ENCODE measurements around the gene ST3GAL3.

ST3GAL3 gene

DNA sequence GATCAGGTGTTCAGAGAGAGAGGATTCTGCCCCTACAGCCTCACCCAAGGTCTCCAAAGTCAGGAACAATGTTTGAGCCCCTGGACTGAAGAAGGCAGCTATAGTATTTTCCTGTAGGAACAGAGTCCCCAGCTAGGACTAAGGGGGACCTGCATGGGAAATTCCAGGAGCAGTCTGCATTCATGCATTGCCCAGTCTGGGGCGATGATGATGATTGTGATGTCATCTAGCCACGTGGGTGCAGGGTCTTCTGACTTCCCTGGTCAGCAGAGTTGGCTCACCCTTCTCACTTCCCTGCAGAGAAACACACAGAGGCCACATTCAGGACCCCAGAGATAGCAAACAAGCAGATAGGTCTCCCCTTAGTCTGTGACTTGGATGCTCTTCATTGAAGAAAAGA, 169.8 kb downstream of the ST3GAL3 start:
- WGBS, result 95% methylated on average over 2 of the region's 2 CpGs
- no peak overlapping the region for H3K23ac ChIP-seq (ENCODE audit: low read length in 2 of 2)
- no peak overlapping the region for H3K14ac ChIP-seq (ENCODE audit: low read length in 2 of 2)
- H3K9me3 ChIP-seq (ENCODE audit: control insufficient read depth, low read length), result no peaks in the 10 kb centered on the region
- H3K4me3 ChIP-seq (ENCODE audit: insufficient read depth in 1 of 2, low read depth in 1 of 2, low read length in 2 of 2), result no peak overlapping the region
- H3K27ac ChIP-seq (ENCODE audit: low read length, poor library complexity, severe bottlenecking), result no peak overlapping the region
- no peak overlapping the region for H3K4ac ChIP-seq (ENCODE audit: low read depth in 1 of 2, low read length in 2 of 2)
- H3K18ac ChIP-seq (ENCODE audit: low read depth in 1 of 2, low read length in 2 of 2), result no peak overlapping the region
- no peak overlapping the region for H2BK15ac ChIP-seq (ENCODE audit: low read depth, poor library complexity, severe bottlenecking)
- no peak for DNase-seq
- no peak overlapping the region for H2AK5ac ChIP-seq (ENCODE audit: low read length, severe bottlenecking)
- no peak overlapping the region for H3K9ac ChIP-seq (ENCODE audit: low read length)
- H4K91ac ChIP-seq (ENCODE audit: low read length), result no peak overlapping the region
- no peak overlapping the region for H2BK5ac ChIP-seq (ENCODE audit: low read depth, low read length, poor library complexity, severe bottlenecking)
- H2BK12ac ChIP-seq (ENCODE audit: low read length in 2 of 2), result no peak overlapping the region
- no peak overlapping the region for H4K8ac ChIP-seq (ENCODE audit: low read length)
- no peak overlapping the region for H2AFZ ChIP-seq (ENCODE audit: low read depth, low read length)
- H3K36me3 ChIP-seq (ENCODE audit: control insufficient read depth in 1 of 2, insufficient read depth in 2 of 2, low read depth in 1 of 2, low read length in 2 of 2), result peaks cover 14 to 15% of the 10 kb centered on the region in 2 experiments
- no peak overlapping the region for H2BK120ac ChIP-seq (ENCODE audit: low read depth, low read length)
- H3K27me3 ChIP-seq (ENCODE audit: control insufficient read depth in 1 of 2, insufficient read depth in 1 of 2, low read length in 2 of 2), result peaks cover 0 to 7% of the 10 kb centered on the region in 2 experiments
- H3K79me1 ChIP-seq (replicated peaks; ENCODE audit: low read length, poor library complexity, severe bottlenecking), result peaks cover 3% of the 10 kb centered on the region
- peaks cover 6% of the 10 kb centered on the region for H3K4me1 ChIP-seq (ENCODE audit: control insufficient read depth, insufficient read depth, low read depth, low read length)
- no peak overlapping the region for H3K4me2 ChIP-seq (ENCODE audit: low read length, poor library complexity, severe bottlenecking)

DNA sequence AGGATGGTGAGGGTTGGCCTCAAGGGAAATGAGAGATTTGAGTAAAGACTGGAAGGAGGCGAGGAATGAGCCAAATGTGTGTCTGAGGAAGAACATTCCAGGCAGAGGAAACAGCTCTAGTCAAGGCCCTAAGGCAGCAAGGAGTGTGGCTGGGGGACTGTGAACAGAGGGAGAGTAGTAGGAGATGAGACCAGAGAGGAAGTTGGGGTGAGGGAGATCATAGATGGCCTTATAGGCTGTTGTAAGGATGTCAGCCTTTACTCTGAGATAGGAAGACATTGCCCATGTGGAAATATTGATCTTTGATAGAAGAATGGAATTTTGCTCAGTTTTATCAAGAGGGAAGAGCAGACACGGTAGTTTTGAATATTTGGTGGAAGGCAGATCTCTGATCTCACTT, 171.1 kb downstream of the ST3GAL3 start:
- DNase-seq, result no peak
- H3K4me2 ChIP-seq (ENCODE audit: low read length, poor library complexity, severe bottlenecking), result no peak overlapping the region
- WGBS, result 88% methylated on average over 1 of the region's 2 CpGs
- H2BK12ac ChIP-seq (ENCODE audit: low read length in 2 of 2), result no peak overlapping the region
- H3K79me1 ChIP-seq (replicated peaks; ENCODE audit: low read length, poor library complexity, severe bottlenecking), result peaks cover 3% of the 10 kb centered on the region
- H3K27me3 ChIP-seq (ENCODE audit: control insufficient read depth in 1 of 2, insufficient read depth in 1 of 2, low read length in 2 of 2), result peaks cover 0 to 8% of the 10 kb centered on the region in 2 experiments
- H2BK5ac ChIP-seq (ENCODE audit: low read depth, low read length, poor library complexity, severe bottlenecking), result no peak overlapping the region
- H2AK5ac ChIP-seq (ENCODE audit: low read length, severe bottlenecking), result no peak overlapping the region
- no peak overlapping the region for H2AFZ ChIP-seq (ENCODE audit: low read depth, low read length)
- H2BK15ac ChIP-seq (ENCODE audit: low read depth, poor library complexity, severe bottlenecking), result no peak overlapping the region
- no peak overlapping the region for H3K27ac ChIP-seq (ENCODE audit: low read length, poor library complexity, severe bottlenecking)
- no peak overlapping the region for H3K4me3 ChIP-seq (ENCODE audit: insufficient read depth in 1 of 2, low read depth in 1 of 2, low read length in 2 of 2)
- peaks cover 6% of the 10 kb centered on the region for H3K4me1 ChIP-seq (ENCODE audit: control insufficient read depth, insufficient read depth, low read depth, low read length)
- peaks cover 15 to 19% of the 10 kb centered on the region in 2 experiments for H3K36me3 ChIP-seq (ENCODE audit: control insufficient read depth in 1 of 2, insufficient read depth in 2 of 2, low read depth in 1 of 2, low read length in 2 of 2)
- no peak overlapping the region for H2BK120ac ChIP-seq (ENCODE audit: low read depth, low read length)
- H3K4ac ChIP-seq (ENCODE audit: low read depth in 1 of 2, low read length in 2 of 2), result no peak overlapping the region
- H3K9ac ChIP-seq (ENCODE audit: low read length), result no peak overlapping the region
- no peak overlapping the region for H3K23ac ChIP-seq (ENCODE audit: low read length in 2 of 2)
- no peaks in the 10 kb centered on the region for H3K9me3 ChIP-seq (ENCODE audit: control insufficient read depth, low read length)
- H3K18ac ChIP-seq (ENCODE audit: low read depth in 1 of 2, low read length in 2 of 2), result no peak overlapping the region
- H4K8ac ChIP-seq (ENCODE audit: low read length), result no peak overlapping the region
- no peak overlapping the region for H3K14ac ChIP-seq (ENCODE audit: low read length in 2 of 2)
- H4K91ac ChIP-seq (ENCODE audit: low read length), result no peak overlapping the region

DNA sequence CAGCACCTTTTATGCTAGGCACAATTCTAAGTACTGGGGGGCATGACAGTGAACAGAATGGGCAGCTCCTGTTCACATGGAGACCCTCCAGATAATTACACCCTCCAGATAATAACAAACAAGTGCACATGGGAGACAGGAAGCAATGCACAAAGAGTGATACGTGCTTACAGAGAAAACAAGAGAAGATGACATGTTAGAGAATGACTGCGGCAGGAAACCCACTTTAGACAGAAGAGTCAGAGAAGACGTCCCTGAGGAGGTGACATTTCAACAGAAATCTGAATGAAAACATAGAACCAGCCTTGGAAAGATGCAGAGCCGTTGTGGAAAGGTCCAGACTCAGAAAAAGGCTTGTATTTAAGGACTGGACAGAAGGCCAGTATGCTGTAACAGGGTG, 171.5 kb downstream of the ST3GAL3 start:
- Histone ChIP-seq H3K23ac (ENCODE audit: low read length in 2 of 2) (no peak overlapping the region), H2BK120ac (ENCODE audit: low read depth, low read length) (no peak overlapping the region), H2AFZ (ENCODE audit: low read depth, low read length) (no peak overlapping the region), H4K8ac (ENCODE audit: low read length) (no peak overlapping the region), H2AK5ac (ENCODE audit: low read length, severe bottlenecking) (no peak overlapping the region), H3K4ac (ENCODE audit: low read depth in 1 of 2, low read length in 2 of 2) (no peak overlapping the region), H3K4me2 (ENCODE audit: low read length, poor library complexity, severe bottlenecking) (no peak overlapping the region), H3K18ac (ENCODE audit: low read depth in 1 of 2, low read length in 2 of 2) (no peak overlapping the region), H3K9me3 (ENCODE audit: control insufficient read depth, low read length) (no peaks in the 10 kb centered on the region), H3K27ac (ENCODE audit: low read length, poor library complexity, severe bottlenecking) (no peak overlapping the region), H4K91ac (ENCODE audit: low read length) (no peak overlapping the region), H3K27me3 (ENCODE audit: control insufficient read depth in 1 of 2, insufficient read depth in 1 of 2, low read length in 2 of 2) (peaks cover 0 to 8% of the 10 kb centered on the region in 2 experiments), H3K9ac (ENCODE audit: low read length) (no peak overlapping the region), H3K79me1 (replicated peaks; ENCODE audit: low read length, poor library complexity, severe bottlenecking) (peaks cover 3% of the 10 kb centered on the region), H3K4me1 (ENCODE audit: control insufficient read depth, insufficient read depth, low read depth, low read length) (peaks cover 6% of the 10 kb centered on the region), H3K36me3 (ENCODE audit: control insufficient read depth in 1 of 2, insufficient read depth in 2 of 2, low read depth in 1 of 2, low read length in 2 of 2) (peaks cover 15 to 20% of the 10 kb centered on the region in 2 experiments), H3K14ac (ENCODE audit: low read length in 2 of 2) (no peak overlapping the region), H2BK15ac (ENCODE audit: low read depth, poor library complexity, severe bottlenecking) (no peak overlapping the region), H2BK12ac (ENCODE audit: low read length in 2 of 2) (no peak overlapping the region), H2BK5ac (ENCODE audit: low read depth, low read length, poor library complexity, severe bottlenecking) (no peak overlapping the region), H3K4me3 (ENCODE audit: insufficient read depth in 1 of 2, low read depth in 1 of 2, low read length in 2 of 2) (no peak overlapping the region)
- 90% methylated on average over 4 of the region's 4 CpGs for WGBS
- DNase-seq, result no peak

DNA sequence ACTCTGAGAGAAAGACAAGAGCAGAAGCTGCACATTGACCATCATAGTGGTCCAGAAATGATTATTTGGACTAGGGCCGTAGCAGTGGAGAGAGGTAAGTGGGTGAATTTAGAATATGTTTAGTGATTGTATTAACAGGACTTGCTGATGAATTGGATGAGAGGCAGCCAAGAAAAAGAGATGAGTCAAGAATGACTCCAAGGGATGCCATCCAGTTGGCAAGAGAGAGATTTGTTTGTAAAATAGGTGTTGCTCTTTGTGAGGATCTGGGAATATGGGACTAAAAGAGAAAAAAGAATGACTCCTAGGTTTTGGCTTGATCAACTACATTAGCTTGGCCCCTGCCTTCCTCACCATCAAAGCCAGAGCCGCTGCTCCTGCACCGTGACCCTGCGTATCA, 172.1 kb downstream of the ST3GAL3 start:
- H2BK120ac ChIP-seq (ENCODE audit: low read depth, low read length), result no peak overlapping the region
- no peak overlapping the region for H3K4ac ChIP-seq (ENCODE audit: low read depth in 1 of 2, low read length in 2 of 2)
- H4K8ac ChIP-seq (ENCODE audit: low read length), result no peak overlapping the region
- no peak overlapping the region for H3K27ac ChIP-seq (ENCODE audit: low read length, poor library complexity, severe bottlenecking)
- no peak overlapping the region for H2AK5ac ChIP-seq (ENCODE audit: low read length, severe bottlenecking)
- no peak overlapping the region for H3K18ac ChIP-seq (ENCODE audit: low read depth in 1 of 2, low read length in 2 of 2)
- no peak overlapping the region for H2BK15ac ChIP-seq (ENCODE audit: low read depth, poor library complexity, severe bottlenecking)
- DNase-seq, result no peak
- H3K4me1 ChIP-seq (ENCODE audit: control insufficient read depth, insufficient read depth, low read depth, low read length), result peaks cover 6% of the 10 kb centered on the region
- H3K4me3 ChIP-seq (ENCODE audit: insufficient read depth in 1 of 2, low read depth in 1 of 2, low read length in 2 of 2), result no peak overlapping the region
- no peak overlapping the region for H2BK5ac ChIP-seq (ENCODE audit: low read depth, low read length, poor library complexity, severe bottlenecking)
- H3K23ac ChIP-seq (ENCODE audit: low read length in 2 of 2), result no peak overlapping the region
- no peak overlapping the region for H3K14ac ChIP-seq (ENCODE audit: low read length in 2 of 2)
- no peak overlapping the region for H4K91ac ChIP-seq (ENCODE audit: low read length)
- H2AFZ ChIP-seq (ENCODE audit: low read depth, low read length), result no peak overlapping the region
- no peak overlapping the region for H3K9ac ChIP-seq (ENCODE audit: low read length)
- peaks cover 3% of the 10 kb centered on the region for H3K79me1 ChIP-seq (replicated peaks; ENCODE audit: low read length, poor library complexity, severe bottlenecking)
- no peaks in the 10 kb centered on the region for H3K9me3 ChIP-seq (ENCODE audit: control insufficient read depth, low read length)
- no peak overlapping the region for H3K4me2 ChIP-seq (ENCODE audit: low read length, poor library complexity, severe bottlenecking)
- peaks cover 0 to 10% of the 10 kb centered on the region in 2 experiments for H3K27me3 ChIP-seq (ENCODE audit: control insufficient read depth in 1 of 2, insufficient read depth in 1 of 2, low read length in 2 of 2)
- H3K36me3 ChIP-seq (ENCODE audit: control insufficient read depth in 1 of 2, insufficient read depth in 2 of 2, low read depth in 1 of 2, low read length in 2 of 2), result peaks cover 20% of the 10 kb centered on the region in 2 experiments
- no peak overlapping the region for H2BK12ac ChIP-seq (ENCODE audit: low read length in 2 of 2)
- WGBS, result 98% methylated on average over 4 of the region's 4 CpGs

All from mesenchymal stem cell (in vitro differentiated cells and primary cell).